GM08714 (cell line): ENCODE data around the gene PSMA7.

Experiments used
- H3K4me3 ChIP-seq: fragments of 200-500 bp; sonication (Bioruptor generic); 2 replicates; pipeline ENCODE4 v1.5.1; 2014; ENCODE audit warnings: mild to moderate bottlenecking, low read length, inconsistent platforms
- ZNF274 ChIP-seq: IDR thresholded peaks from 2 replicates; pipeline ENCODE4 v1.6.1; 2012; ENCODE audit warnings: mild to moderate bottlenecking, low read depth, low read length

Gene PSMA7

DNA sequence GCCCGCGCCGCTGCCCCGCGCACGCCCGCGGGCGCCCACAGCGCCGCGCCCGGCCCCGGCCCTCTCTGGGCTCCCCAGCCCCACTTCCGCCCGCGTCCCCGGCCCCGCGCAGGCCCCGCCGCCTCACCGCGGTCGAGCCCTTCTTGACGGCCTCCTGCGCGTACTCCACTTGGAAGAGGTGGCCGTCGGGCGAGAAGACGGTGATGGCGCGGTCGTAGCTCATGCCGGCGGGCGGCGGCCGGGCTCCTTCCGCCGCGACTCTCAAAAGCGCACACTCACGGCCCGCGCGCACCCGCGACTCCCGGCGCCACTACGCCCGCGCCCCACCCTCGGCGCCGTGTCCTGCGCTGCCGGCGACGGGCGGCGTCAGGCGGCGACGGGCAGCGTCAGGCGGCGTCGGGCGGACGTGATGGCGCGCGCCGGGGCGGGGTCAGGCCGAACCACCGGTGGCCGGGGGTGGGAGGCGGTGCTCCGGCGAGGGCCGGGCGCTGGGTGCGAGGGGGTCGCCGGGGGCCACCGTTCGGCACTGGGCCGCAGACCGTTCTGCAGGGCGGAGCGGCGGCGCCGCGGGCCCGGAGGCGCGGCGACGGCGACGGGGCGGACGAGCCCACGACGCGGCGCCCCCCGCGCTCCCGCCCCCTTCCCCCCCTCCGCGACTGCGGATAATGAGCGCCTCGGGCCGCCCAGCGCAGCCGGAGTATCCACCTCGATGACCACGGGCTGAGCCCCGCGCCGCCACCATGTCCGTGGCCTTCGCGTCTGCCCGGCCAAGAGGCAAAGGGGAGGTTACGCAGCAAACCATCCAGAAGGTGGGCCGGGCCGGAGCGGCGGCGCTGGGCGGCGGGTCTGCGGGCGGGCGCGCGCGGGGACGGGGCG, at the start of gene PSMA7, which contains the start of gene SS18L1:
TSS of gene PSMA7 (minus strand) at position 314 of the 876 bp plus-strand sequence. CDS start at position 223, 91 bp downstream.
TSS of gene SS18L1 (plus strand) at position 689 of the 876 bp plus-strand sequence. CDS start at position 741, 52 bp downstream.
- TF ChIP-seq ZNF274: no peak
- peak within 1 kb of the TSS; percentile 77 for H3K4me3 ChIP-seq

- no peak overlapping the region for H3K4me3 ChIP-seq
- TF ChIP-seq ZNF274: no peak
These were observed 49.4 kb upstream of the PSMA7 start for GRCh38 chr20:62192635-62193034.

DNA sequence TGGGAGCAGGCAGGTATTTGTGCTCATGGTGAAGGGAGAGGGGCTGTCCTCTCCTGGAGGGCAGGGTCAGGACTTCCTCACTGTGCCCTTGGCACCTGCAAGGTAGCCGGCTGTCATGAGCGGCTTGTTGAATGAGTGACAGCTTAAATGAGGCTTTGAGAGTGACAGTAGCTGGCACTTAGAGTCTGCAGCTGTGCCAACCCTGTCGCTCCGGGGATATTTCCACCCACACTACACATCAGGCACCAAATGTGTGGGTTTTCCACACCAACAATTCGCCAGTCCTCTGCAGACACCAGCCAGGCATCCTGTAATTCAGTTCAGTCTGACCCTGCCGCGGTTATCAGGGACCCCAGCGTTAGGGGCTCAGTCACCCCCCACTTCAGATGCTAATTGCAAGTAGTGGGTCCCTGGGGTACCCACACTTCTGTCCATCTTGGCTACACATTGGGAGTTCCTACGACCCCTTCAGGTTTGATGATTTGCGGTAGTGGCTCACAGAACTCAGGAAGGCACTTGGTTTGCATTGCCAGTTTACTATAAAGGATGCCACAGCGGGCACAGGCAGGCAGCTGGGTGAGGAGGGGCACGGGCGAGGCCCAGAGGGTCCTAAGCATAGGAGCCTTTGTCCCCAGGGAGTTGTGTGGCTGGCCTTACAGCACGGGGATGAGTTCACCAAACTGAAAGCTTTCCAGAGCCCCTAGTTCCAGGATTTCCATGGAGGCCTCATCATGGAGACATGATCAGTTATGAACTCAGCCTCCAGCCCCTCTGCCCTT, 48.8 kb upstream of the PSMA7 start:
- TF ChIP-seq ZNF274: no peak
- no peak overlapping the region for H3K4me3 ChIP-seq

- TF ChIP-seq ZNF274: no peak
- H3K4me3 ChIP-seq: no peak overlapping the region
These were observed 47.6 kb upstream of the PSMA7 start for GRCh38 chr20:62190639-62191411.

- no peak overlapping the region for H3K4me3 ChIP-seq
- TF ChIP-seq ZNF274: no peak
These were observed 44.0 kb upstream of the PSMA7 start for GRCh38 chr20:62186887-62187866.

- H3K4me3 ChIP-seq: no peak overlapping the region
- TF ChIP-seq ZNF274: no peak
These were observed 42.9 kb upstream of the PSMA7 start for GRCh38 chr20:62186096-62186426.

DNA sequence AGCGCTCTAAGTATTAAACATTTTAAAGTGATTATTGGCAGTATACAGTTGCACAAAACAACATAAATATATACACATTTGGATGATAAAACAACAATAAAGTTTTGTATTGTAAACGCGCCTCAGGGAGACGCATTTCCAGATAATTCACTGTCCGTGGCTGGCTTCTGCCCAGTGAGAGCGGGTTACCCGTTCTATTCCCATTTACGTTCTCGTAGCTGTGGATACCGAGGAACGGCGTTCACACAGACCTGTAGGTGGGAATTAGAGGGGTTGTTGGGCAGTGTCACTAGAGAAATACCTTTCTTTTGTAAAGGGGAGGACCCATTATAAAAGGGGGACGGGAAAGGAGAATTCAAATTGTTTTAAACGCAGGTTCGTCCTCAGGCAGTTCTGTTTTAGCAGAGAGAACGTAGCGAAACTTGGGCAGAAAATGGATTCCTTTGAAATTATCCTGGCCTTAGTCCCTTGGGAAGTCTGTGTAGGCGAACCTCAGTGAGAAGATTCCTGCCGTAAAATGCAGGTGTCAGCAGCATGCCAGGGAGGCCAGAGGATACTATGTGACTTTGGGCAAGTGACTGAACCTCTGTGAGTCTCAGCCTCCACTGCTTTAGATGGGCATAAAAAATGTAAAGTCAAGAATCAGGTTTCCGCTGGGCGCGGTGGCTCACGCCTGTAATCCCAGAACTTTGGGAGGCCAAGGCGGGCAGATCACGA, 40.4 kb upstream of the PSMA7 start:
- peak overlapping the region; percentile 98 for H3K4me3 ChIP-seq
- no peak for TF ChIP-seq ZNF274

DNA sequence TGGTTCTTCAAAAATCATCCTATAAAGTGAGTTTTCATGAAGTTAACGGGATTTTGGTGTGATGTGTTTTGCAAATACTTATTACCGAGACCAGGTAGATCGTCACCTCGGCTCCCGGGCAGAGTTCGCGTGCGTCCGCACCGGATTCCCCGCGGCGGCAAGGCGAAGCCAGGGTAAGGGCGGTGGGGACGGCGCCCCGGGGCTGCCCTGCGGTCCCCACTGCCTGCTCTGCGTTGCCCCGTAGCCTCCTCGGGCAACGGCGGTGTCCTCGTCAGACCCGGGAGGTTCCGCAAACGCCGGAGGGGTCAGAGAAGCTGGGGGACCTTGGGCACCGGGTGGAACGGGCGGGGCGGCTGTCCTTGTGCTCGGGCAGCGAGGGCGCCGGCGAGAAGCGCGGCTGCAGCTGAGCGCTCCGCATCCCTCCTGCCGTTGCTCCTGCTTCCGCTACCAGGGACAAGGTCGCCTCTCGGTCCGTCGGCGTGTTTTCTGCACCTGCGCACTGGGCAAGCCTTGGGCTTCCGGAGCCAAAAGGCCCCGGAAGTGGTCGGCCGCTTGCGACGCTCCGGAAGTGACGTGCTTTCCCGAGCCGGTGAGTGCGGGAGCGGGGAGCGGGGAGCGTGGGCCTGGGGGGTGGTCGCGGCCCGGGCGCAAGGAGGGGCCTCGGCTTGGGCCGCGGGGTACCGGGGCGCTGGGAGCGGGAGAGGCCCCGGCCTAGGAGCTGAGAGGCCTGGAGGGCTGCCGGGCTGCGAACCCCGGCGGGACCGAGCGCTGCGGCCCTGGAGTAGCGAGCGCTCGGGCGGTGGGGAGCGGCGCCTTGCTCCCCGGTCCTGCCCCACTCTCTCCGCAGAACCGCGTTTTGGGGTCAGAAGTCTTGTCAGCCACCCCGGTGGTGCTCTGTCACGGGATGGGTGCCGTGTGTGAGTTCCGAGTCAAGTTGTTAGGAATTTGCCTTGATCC, 39.6 kb upstream of the PSMA7 start, which contains the start of gene MTG2:
TSS of gene MTG2 (plus strand) at position 560 of the 957 bp plus-strand sequence. CDS start 10,393 bp downstream, outside the sequence.
- no peak for TF ChIP-seq ZNF274
- peak within 1 kb of the TSS; percentile 98 for H3K4me3 ChIP-seq

- peak overlapping the region; percentile 98; the same call in 1 of the 2 replicates for H3K4me3 ChIP-seq
- no peak for TF ChIP-seq ZNF274
These were observed 38.6 kb upstream of the PSMA7 start for GRCh38 chr20:62181808-62182207.

DNA sequence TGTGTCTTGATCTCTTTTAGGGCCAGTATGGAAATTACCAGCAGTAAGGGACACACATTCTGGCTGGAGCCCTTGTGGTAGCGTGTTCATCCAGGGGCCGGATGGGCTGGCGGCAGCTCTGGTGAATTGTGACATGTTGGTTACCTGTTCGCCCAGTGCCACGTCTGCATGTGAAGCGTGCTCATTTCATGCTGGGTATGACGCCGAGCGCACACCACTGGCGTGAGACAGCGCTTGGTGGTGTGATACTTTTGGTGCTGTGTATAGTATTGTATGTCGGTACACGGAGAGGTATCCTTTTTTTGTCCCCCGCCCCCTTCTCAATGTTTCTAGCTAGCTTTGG, 35.9 kb upstream of the PSMA7 start:
- TF ChIP-seq ZNF274: no peak
- H3K4me3 ChIP-seq: no peak overlapping the region
